ENCODE measurements around the gene FAM114A1.

FAM114A1 gene

DNA sequence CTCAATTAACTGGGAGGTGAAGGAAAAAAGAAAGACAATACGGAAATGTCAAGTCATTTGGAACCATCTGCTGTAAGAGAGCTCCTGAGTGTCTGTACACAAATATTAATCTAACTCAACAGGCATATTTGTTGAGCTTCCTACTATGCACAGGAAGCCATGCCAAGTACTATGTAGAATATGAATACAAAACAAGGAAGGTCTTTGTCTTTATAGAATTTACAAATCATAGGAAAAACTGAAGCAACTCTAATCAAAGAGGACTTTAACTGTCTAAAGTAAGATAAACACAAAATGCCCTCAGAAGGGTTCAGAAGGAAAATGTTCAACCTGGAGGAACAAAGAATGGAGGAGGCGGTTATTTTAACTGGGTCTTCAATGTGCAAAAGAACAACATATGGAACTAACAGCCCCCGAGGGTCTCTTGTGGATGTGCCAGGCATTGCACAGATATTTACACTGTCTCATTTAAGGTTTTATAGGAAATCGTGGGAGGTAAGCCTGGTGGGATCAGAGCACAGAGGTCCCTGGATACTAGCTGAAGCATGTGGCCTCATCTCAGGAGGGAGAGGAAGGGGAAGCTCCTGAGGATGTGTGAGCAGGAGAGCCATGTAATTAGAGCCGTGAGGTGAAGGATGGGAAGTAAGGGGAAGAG is 5.8 kb downstream of the FAM114A1 start:
- no peak for DNase-seq (ENCODE audit: low read depth in 1 of 2, low spot score in 1 of 2)
- no peak overlapping the region for H3K4me3 ChIP-seq (replicated peaks; ENCODE audit: insufficient read depth, low read length)
- H3K27me3 ChIP-seq (ENCODE audit: insufficient read depth, poor library complexity, severe bottlenecking) = no peaks in the 10 kb centered on the region
- no peak overlapping the region for H3K27ac ChIP-seq (replicated peaks)
- TF ChIP-seq SPI1 (IDR thresholded peaks at IDR 0.05; ENCODE audit: borderline replicate concordance, low read depth) = no peak
- no peak for TF ChIP-seq POLR2AphosphoS5 (IDR thresholded peaks at IDR 0.05; ENCODE audit: low read depth)
- TF ChIP-seq, protein P1, sequence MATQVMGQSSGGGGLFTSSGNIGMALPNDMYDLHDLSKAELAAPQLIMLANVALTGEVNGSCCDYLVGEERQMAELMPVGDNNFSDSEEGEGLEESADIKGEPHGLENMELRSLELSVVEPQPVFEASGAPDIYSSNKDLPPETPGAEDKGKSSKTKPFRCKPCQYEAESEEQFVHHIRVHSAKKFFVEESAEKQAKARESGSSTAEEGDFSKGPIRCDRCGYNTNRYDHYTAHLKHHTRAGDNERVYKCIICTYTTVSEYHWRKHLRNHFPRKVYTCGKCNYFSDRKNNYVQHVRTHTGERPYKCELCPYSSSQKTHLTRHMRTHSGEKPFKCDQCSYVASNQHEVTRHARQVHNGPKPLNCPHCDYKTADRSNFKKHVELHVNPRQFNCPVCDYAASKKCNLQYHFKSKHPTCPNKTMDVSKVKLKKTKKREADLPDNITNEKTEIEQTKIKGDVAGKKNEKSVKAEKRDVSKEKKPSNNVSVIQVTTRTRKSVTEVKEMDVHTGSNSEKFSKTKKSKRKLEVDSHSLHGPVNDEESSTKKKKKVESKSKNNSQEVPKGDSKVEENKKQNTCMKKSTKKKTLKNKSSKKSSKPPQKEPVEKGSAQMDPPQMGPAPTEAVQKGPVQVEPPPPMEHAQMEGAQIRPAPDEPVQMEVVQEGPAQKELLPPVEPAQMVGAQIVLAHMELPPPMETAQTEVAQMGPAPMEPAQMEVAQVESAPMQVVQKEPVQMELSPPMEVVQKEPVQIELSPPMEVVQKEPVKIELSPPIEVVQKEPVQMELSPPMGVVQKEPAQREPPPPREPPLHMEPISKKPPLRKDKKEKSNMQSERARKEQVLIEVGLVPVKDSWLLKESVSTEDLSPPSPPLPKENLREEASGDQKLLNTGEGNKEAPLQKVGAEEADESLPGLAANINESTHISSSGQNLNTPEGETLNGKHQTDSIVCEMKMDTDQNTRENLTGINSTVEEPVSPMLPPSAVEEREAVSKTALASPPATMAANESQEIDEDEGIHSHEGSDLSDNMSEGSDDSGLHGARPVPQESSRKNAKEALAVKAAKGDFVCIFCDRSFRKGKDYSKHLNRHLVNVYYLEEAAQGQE (IDR thresholded peaks at IDR 0.05; ENCODE audit: insufficient replicate concordance, low read depth) = no peak
- TF ChIP-seq, protein P2, sequence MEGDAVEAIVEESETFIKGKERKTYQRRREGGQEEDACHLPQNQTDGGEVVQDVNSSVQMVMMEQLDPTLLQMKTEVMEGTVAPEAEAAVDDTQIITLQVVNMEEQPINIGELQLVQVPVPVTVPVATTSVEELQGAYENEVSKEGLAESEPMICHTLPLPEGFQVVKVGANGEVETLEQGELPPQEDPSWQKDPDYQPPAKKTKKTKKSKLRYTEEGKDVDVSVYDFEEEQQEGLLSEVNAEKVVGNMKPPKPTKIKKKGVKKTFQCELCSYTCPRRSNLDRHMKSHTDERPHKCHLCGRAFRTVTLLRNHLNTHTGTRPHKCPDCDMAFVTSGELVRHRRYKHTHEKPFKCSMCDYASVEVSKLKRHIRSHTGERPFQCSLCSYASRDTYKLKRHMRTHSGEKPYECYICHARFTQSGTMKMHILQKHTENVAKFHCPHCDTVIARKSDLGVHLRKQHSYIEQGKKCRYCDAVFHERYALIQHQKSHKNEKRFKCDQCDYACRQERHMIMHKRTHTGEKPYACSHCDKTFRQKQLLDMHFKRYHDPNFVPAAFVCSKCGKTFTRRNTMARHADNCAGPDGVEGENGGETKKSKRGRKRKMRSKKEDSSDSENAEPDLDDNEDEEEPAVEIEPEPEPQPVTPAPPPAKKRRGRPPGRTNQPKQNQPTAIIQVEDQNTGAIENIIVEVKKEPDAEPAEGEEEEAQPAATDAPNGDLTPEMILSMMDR (IDR thresholded peaks at IDR 0.05; ENCODE audit: insufficient read depth, low read length) = no peak
- TF ChIP-seq GABPA (IDR thresholded peaks at IDR 0.05; ENCODE audit: low read depth) = no peak

DNA sequence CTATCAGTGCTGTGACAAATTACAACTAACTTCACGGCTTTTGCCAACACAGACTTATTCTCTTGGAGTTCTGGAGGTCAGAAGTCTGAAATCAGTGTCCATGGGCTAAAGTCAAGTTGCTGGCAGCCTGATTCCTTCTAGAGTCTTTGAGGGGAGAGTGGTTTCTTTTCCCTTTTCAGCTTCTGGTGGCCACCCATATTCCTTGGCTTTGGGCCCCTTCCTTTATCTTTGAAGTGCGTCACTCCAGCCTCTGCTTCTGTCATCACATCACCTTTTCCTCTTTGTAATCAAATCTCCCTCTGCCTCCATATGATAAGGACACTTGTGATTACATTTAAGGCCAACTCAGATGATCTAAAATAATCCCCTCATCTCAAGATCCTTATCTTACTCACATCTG is 9.0 kb downstream of the FAM114A1 start:
- H3K4me3 ChIP-seq (replicated peaks; ENCODE audit: insufficient read depth, low read length) = no peak overlapping the region
- no peak overlapping the region for H3K27ac ChIP-seq (replicated peaks)
- H3K27me3 ChIP-seq (ENCODE audit: insufficient read depth, poor library complexity, severe bottlenecking) = no peaks in the 10 kb centered on the region
- no peak for DNase-seq (ENCODE audit: low read depth in 1 of 2, low spot score in 1 of 2)
- TF ChIP-seq POLR2AphosphoS5 (IDR thresholded peaks at IDR 0.05; ENCODE audit: low read depth) = no peak
- TF ChIP-seq, protein P2 (IDR thresholded peaks at IDR 0.05; ENCODE audit: insufficient read depth, low read length) = no peak
- TF ChIP-seq, protein P1 (IDR thresholded peaks at IDR 0.05; ENCODE audit: insufficient replicate concordance, low read depth) = no peak
- no peak for TF ChIP-seq SPI1 (IDR thresholded peaks at IDR 0.05; ENCODE audit: borderline replicate concordance, low read depth)
- no peak for TF ChIP-seq GABPA (IDR thresholded peaks at IDR 0.05; ENCODE audit: low read depth)

DNA sequence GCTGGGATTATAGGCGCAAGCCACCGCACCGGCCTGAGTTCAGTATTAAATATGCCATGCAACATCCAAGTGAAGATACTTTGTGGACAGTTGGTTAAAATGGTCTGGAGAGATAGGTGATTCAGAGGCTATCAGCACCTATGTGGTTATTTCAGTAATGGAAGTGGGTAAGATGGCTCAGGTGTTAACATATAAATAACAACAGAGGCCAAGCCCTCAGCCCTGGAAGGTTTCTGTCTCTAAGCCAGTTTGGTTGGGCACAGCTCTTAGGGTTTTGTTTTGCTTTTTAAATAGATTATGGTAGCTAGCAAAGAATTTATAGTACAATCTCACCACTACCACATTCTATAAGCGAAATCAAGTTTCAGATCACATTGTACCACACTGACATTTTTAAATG is 16.6 kb downstream of the FAM114A1 start:
- H3K27me3 ChIP-seq (ENCODE audit: insufficient read depth, poor library complexity, severe bottlenecking) = no peaks in the 10 kb centered on the region
- no peak overlapping the region for H3K4me3 ChIP-seq (replicated peaks; ENCODE audit: insufficient read depth, low read length)
- DNase-seq (ENCODE audit: low read depth in 1 of 2, low spot score in 1 of 2) = no peak
- TF ChIP-seq, protein P2 (IDR thresholded peaks at IDR 0.05; ENCODE audit: insufficient read depth, low read length) = no peak
- TF ChIP-seq SPI1 (IDR thresholded peaks at IDR 0.05; ENCODE audit: borderline replicate concordance, low read depth) = no peak
- TF ChIP-seq GABPA (IDR thresholded peaks at IDR 0.05; ENCODE audit: low read depth) = no peak
- TF ChIP-seq POLR2AphosphoS5 (IDR thresholded peaks at IDR 0.05; ENCODE audit: low read depth) = no peak
- TF ChIP-seq, protein P1 (IDR thresholded peaks at IDR 0.05; ENCODE audit: insufficient replicate concordance, low read depth) = no peak
- H3K27ac ChIP-seq (replicated peaks) = no peak overlapping the region
